G401 (cell line): Measurements from ENCODE around the gene HEMK1. TPM values are rescaled to one million over a fixed set of nuclear protein-coding genes. Genes with fewer than 3 reads are reported as not detected.

Experiments used
- DNase-seq: peaks from one replicate; pipeline ENCODE4 v3.0.0-alpha.2; 2015; ENCODE audit warnings: low spot score
- in situ Hi-C: cut with HindIII; loops from 2 replicates; pipeline ENCODE4 v1.10.0; 2016; ENCODE audit warnings: low sequenced_read_pairs, mixed read lengths
- total RNA-seq: library from RNA; depleted of rRNA; stranded (reverse); fragments of >200 nt; shearing (Covaris generic); gene quantifications from 2 replicates; pipeline ENCODE4 v1.2.3, GENCODE V29; 2014

The HEMK1 gene
- total RNA-seq, 1 experiment from 2014 or later: 3.4 TPM

DNA sequence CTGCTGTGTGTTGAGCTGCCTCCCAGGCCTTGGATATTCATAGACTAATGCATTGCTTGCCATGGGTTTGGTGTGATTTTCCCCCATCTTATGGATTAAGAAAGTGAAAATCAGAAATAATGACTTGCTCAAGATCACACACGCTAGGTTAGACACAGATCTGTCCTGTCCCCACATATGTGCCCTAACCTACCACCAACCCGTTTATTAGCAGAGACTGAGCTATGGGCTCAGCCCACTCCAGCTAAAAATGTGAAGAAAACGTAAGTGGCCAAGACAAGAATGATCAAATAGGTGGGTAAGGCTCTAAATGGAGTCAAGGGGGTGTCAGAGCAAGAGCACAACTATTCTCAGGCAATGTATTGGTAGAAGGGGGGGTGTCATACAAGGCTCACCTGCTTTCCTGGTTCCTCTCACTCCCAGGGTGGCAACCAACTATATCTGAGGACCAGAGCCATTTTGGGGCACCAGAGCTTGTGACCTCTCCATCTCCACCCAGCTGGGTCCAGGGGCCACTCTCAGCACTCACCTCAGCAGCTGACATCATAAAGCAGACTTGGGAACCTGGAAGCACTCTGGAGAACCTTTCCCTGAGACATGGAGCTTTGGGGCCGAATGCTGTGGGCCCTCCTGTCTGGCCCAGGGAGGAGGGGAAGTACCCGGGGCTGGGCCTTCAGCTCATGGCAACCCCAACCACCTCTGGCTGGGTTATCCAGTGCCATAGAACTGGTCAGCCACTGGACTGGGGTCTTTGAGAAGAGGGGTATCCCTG is 1.4 kb downstream of the HEMK1 start:
- in situ Hi-C loops: no loop called here
- DNase-seq: no peak

DNA sequence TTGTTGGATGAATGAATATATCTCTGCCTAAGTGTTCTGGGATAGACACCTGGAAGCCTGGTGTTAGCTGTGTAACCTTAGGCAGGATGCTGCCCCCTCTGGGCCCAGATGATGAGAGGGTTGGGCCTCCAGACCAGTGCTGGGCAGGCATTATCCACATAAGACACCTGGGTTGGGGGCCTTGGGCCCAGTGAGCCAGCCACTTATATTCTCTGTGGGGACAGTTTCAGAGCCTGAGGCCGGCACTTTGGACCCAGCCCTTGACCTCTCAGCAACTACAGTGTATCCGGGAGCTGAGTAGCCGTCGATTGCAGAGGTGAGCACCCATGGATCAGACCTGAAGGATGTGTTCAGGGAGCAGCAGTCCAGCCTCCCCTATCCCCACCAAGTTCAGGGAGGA is 2.2 kb downstream of the HEMK1 start:
- in situ Hi-C loops: no loop called here
- DNase-seq: no peak

DNA sequence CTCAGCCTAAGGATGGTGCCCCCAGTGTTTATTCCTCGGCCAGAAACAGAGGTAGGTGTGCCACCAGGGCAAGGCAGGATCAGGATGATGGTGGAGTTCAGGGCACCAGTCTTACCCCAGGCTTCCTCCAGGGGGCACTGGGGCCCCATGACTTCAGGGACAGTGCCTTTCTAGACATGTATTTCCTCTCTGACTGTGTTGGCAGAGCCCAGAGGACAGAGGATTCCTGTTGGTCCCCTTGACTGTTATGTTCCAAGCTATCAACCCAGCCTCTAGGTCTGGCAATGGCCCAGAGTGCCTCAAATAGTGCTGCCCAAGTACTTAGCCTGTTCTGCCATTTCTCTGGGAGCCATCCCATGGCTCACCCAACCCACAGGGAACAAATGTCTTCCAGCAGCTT is 2.8 kb downstream of the HEMK1 start:
- in situ Hi-C loops: no loop called here
- peak; percentile 85 for DNase-seq

DNA sequence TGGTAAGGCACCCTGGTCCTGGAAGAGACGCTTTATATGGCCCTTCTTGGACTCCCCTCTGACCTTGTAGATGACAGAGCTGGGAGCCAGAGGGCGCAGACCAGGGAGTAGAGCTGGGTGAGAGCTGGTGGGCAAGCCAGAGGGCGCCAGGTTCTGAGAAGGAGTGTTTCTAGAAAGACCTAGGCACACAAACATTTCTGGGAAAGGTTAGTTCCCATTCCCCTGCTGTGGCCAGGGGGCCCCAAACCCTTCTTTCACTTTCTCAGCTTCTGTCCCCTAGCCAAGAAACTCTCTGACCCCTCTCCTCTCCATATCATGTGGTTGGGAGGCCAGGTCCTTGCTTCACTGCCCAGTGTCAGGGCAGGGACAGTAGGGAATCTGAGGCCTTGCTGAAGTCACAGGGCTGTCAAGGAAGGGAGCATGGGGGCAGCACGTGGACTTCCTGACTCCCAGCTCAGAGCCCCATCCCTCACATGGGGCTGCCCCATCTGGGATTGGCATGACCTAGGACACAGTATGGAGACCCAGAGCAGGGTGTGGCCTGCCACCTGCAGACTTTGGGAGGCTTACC is 3.6 kb downstream of the HEMK1 start:
- in situ Hi-C loops: no loop called here
- DNase-seq: no peak

DNA sequence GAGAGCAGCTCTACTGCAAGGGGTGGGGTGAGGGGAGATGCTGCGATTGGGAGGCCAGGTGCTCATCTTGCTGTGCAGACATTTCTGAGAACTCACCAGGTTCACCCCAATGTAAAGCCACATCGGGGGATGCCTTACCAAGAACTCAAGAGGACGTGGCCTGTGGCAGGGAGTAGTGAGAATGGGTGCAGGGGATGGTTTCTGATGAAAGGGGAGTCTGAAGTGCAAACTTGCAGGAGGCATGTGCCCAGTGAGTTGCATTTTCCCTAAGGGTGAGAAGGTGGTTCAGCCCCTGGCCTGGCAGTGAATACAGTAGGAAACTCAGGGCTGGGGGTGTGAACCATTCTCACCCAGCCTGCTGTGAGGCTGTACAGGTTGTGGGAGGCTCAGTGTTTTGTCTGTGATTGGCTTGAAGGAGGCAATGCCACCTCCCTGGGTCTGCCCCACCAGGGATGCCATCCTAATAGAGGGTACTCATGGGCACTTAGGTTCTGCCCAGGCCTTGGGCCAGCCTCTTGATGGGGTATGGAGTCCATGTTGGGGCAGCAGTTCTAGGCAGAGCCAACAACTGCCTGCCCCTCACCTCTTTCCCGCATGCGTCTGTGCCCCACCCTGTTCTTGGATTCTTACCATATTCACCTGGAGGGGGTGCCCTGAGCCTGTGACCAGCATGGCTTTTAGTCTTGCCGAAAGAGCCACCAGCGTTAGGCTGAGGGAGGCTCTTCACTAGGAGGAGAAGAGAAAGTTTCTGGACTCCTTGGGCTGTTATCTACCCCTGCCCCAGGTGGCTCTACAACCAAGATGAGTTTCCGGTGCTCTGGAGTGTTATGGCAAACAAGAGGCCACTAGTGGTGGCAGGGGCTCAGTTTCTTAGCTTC is 4.5 kb downstream of the HEMK1 start:
- no peak for DNase-seq
- in situ Hi-C loops: no loop called here

DNA sequence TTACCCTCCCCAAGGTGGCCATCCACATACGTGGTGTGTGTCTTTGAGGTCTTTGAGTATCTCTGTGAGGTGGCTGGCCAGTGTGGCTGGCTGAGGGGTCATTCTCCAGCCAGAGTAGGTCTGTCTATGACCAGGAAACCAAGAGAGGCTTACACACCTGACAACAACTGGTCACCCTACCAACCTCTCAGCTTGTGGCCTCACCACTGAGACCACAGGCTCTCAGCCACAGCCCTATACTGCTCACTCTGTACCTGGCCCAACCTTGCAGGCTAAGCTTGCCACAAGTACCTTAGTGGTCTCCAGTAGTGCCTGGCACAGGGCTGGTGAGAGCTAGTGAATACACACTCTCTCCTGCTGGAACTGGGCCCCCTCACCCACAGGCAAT is 5.1 kb downstream of the HEMK1 start:
- no peak for DNase-seq
- in situ Hi-C loops: no loop called here

DNA sequence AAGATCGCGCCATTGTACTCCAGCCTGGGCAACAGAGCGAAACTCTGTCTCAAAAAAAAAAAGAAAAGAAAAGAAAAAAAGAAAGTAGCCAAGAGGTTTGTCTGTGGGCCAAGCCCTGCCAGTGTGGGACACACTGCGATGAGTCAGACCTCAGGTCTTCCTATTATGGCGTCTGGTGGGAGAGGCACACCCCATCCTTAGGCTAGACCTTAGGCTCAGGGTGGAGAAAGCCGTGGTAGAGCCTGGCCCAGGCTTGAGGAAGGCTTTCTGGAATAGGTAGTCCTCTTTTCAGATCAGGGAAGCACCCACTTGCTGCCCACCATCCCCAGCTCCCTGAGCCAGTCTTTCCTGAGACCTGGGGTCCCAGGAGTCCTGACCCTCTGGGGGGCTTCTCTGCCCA is 6.0 kb downstream of the HEMK1 start:
- in situ Hi-C loops: no loop called here
- no peak for DNase-seq

DNA sequence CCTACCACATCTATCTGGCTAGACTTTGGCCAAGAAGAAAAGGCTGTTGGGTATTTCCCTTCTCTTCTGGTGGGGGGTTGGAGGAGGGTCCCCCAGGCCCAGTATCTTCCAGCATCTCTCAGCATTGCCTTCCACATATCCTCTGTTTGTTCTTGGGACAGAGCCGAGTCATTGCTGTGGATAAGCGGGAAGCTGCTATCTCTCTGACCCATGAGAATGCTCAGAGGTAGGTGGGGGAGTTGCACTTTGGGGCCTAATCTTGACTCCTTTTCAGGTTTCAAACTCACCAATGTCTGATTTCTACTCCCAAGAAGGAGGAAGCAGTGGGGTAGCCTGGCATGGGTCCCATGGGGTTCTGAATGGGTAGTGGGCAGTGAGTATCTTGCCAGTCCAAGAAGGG is 8.0 kb downstream of the HEMK1 start:
- in situ Hi-C loops: no loop called here
- no peak for DNase-seq

DNA sequence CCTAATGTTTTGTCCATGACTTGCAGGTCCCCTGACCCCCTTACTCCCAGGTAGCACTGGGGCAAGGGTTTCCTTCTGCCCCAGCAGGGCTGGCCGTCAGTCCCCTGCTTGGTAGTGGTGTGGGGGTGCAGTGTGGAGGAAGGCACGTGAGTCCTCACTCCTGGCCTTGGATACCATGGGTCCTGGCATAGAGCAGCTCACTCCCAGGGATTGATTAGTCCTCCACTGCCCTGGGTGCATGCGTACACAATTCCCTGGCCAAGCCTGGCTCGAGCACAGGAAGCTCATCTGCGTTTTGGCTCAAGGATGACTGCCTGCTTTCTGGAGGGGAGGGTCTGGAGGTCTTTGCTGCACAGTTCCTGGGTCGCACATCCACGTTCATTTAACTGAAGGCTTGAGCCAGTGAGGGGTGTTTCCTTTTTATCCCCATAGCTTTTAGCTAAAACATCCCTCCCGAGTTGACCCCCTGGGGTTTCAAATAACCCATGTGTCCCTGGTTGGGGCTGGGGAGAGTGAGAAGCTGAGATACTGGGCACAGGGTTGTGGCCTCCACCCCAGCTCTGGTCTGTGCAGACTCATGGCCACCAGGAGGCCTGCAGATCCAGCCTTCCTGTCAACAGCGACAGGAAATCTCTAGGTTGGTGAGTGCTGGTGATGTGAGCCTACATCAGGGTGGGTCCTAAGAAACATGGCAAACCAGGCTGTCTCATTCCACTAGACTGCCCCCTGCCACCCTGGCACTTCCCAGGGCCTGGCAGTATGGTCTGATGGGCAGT is 11.5 kb downstream of the HEMK1 start:
- in situ Hi-C loops: no loop called here
- no peak for DNase-seq

DNA sequence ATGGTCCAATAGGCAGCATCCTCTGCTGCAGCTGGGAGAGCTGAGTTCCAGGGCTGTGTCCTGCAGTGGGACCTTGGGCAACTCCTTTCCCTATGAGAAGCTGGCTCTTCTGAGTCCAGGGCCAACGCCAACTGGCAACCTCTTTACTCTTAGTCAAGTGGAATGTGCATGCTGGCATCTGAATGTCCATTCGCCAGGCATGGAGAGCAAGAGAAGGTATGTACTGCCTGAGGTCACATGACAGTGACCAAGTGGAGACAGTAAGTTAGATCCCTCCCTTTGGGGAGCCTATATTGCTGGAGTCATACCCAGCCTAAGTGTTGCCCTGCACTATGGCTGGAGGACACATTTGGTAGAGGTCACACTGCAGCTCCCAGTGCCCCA is 12.1 kb downstream of the HEMK1 start:
- in situ Hi-C loops: no loop called here
- no peak for DNase-seq

DNA sequence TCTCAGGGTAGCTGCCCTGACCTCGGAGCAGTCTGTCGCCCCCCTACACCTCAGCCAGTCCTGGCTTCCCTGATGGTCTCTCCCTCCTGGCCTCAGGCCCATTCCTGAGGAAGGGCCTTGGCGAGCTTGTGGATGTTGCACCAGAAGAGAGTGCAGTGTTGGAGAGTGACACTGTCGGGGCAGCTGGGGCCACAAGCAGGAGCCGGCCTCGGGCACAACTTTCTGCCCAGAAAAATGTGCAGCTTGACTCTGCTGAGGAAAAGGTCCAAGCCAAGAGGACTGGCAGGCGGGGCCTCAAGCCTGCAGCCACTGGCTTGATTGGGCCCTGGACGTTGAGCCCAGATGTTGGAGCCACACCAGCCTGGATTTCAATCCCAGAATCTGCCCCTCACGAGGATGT is 12.8 kb downstream of the HEMK1 start:
- in situ Hi-C loops: no loop called here
- no peak for DNase-seq

DNA sequence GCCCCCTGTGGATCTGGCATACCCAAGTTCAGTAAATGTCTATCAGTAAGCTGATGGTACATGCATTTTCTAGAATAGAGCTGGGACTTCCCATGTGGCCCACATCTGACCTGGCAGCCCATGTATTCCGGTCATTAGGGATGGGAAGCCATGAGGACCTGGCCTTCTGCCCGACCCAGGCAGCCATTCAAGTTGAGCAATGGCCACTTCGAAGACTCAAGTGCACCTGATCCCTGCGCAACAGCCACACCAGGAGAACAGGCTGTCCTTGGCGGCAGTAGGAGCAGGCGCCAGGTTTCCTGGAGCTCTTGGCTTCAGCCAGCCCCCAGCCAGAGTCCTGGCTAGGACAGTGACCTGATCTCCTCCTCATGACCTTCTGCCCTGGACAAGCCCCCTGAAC is 14.6 kb downstream of the HEMK1 start:
- DNase-seq: peak; percentile 60
- in situ Hi-C loops: no loop called here

DNA sequence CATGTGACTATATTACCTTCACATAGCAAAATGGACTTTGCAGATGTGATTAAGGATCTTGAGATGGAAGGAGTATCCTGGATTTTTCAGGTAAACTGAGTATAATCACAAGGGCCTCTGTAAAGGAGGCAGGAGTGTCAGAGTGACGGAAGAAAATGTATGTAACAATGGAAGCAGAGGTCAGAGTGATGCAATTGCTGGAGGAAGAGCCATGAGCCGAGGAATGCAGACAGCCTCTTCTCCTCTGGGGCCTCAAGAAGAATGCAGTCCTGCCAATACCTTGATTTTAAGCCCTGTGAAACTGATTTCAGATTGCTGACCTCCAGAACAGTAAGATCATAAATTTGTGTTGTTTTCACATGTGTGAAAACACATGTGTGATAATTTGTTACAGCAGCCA is 15.1 kb downstream of the HEMK1 start:
- in situ Hi-C loops: no loop called here
- DNase-seq: no peak

DNA sequence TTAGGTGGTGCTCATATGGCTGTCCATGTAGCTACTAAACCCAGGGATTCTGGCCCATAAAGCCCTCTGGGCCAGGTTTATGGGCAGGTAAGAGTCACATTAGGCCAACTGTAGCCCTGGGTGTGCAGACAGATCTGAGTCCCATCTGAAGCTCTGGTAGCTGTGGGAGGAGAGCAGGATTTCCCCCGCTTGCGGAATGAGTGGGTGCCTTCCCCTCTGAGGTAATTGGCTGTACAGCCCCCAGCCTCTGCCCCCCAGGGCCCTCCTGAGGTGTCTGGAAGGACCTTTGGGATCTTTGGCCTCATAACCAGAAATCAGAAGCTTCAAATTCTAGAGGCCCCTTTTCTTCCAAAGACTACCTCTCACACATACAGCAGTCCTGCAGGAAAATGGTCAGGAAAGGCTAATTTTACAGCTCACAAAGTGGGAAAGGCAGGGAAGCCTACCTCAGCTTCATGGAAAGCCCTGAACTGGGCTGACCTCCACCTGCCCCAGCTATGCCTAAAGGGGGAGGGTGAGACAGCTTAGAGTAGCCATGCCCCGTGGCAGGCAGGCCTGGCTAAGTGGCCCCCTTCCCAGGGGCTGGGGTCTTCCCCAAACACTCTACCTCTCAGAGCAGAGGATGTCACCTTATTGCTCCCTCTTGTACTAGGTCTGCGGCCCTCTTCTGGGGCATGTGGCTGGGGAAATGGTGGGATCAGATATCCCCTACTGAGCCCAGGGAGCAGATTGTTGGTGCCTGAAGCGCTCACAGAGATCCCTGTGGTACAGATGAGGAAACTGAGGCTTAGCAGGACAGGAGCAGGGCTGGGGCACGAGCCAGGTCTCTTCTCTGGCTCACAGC is 16.8 kb downstream of the HEMK1 start:
- DNase-seq: no peak
- in situ Hi-C loops: no loop called here

DNA sequence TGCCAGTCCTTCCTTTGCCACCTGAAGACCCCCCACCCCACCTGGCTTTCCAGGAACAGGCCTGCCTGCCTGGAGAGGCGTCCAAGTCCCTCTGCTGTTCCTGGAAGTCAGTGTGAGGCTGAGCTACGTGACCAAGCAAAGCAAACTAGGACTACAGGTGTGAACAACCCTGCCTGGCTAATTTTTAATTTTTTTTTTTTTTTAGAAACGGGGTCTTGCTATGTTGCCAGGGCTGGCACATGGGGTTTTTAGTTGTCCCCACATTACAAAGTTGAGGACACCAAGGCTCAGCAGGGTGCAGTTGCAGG is 17.4 kb downstream of the HEMK1 start:
- no peak for DNase-seq
- in situ Hi-C loops: no loop called here

DNA sequence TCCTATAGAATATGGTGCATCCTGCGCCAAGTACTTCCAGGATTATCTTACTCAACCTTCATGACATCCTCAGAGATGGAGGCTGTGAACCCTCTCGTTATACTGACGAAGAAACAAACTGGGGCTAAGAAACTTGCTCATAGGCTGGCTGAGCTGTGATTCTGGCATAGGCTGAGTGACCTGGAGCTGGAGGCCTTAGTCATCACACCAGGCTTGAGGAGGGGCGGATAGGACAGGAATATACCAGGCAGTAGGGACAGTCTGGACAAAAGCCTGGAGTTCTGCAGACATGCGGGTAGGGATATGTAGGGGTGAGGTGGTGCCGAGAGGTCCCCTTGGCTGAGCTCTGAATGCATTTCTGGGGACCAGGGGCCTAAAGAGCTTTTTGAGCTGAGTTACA is 18.1 kb downstream of the HEMK1 start:
- in situ Hi-C loops: no loop called here
- no peak for DNase-seq

DNA sequence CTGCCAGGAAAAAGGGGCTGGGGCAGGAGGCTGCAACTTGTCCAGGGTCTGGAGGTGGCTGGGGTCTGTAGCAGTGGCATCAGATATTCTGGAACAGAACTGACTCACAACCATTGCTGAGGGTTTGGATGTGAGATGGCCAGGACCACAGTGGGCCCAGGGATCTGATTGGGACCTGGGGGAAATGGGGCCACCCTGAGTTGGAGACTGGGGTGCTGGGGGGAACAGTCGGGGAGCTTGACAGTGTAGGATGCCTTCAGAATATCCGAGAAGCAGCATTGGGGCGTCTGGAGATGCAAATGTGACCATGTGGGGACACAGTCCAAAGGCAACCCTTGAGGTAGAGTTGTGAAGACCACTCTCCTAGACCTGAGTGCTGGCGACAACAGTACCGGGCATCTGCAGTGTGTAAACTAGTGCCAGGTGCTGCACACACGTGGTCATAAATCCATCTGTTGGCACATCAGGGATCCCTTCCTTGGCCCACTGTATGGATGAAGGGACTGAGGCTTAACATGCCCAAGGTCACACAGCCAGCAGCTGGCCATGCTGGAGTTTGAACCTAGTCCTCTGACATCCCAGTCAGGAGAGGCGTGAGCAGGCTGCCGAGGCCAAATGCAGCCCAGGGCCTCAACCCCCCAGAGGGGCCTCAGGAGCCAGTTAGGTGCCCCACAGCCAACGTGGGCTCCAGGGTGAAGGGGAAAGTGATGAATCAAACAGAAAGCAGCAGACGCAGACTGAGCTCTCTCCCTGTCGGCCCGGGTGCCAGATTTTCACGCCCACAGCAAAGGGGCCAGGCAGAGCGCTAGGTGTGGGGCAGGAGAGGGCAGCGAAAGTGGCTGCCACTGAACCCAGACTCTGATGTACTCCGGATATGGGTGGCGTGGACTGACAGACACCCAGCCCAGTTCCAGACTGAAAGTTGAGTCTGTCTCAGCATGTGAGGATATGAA is 18.8 kb downstream of the HEMK1 start:
- in situ Hi-C loops: no loop called here
- no peak for DNase-seq
